Measurements from ENCODE around the gene DEPP1.

Gene DEPP1

DNA sequence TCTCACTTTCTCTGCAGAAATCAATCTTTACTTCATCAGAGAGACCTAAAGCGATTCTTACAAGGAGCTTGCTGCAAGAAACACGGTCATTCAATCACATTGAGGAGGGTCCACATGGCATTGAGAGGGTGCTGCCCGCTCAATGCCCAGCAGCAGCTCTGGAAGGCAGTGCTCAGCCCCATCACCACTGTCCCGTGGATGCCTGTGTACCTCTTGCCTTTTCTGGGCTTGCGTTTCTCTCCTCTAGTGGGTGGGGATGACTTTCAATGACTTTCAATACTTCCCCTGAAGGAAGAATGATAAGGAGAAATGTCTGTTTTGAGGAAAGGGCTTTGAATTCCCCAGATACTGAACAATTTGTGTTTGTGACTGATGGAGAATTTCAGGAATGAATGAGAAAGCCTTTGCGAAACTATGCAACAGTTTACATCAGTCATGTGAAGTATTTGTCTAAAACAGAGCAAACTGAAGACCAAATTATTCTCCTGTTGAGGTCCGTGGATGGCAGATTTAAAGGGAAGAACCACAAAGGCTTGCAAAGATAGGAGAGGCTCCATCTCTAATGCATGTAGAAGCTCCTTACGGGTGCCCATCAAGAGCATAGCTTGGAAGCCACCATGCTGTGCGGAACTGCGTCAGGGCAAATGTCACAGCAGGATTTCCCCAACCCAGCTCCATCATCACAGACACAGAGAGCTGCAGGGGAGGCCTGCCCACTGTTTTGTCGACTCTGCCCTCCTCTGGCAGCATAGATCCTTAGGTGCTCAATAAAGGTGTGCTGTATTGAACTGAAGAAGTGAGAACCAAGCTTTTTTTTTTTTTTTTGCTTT lies 15.5 kb upstream of the DEPP1 start:
- in situ Hi-C loops (cut with HindIII; ENCODE audit: low sequenced_read_pairs) = no loop called here

- in situ Hi-C loops (cut with HindIII; ENCODE audit: low sequenced_read_pairs) = no loop called here
Observed at GRCh38 chr10:44993226-44993921, 14.8 kb upstream of the DEPP1 start.

DNA sequence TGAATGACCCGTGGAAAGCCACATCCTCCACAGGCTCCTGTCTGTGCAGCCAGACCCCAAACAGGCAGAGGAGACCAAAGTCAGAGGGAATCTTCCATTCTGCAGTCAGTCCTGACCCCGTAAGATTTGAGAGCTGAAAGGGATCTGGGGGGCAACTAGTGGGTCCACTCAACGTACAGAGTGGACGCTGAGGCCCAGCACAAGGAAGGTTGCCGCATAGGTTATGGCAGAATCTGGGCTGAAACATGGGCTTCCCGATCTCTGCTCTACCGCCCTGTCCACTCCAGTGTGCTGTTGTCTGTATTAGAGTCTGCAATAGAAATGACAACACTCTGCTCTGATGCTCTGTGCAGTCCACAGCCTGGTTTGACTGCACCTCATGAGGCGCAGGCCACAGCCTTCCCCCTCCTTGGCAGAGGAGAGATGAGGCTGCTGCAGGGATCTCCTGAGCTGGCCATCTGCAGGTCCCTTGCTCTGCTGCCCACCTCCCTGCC lies 14.2 kb upstream of the DEPP1 start:
- in situ Hi-C loops (cut with HindIII; ENCODE audit: low sequenced_read_pairs) = no loop called here

GRCh38 chr10:44992070-44992731 lies 13.6 kb upstream of the DEPP1 start:
- in situ Hi-C loops (cut with HindIII; ENCODE audit: low sequenced_read_pairs) = no loop called here

DNA sequence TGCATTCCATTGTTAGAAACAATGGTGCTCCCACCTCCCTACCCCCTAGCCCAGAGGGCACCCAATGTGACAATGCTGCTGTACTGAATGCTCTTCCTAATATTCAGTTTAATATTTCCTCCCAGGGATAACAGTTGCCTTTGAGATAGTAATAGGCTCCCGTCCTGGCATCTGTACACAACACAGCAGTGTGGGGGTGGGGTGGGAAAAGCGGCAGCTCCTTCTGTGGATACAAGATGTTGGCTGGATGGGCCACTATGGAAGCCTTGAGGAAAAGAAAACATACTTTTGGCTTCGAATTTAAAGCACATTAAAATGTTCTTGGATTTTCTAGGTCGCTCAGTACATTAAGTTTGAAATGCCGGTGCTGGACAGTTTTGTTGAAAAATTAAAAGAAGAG lies 13.0 kb upstream of the DEPP1 start:
- in situ Hi-C loops (cut with HindIII; ENCODE audit: low sequenced_read_pairs) = no loop called here

- in situ Hi-C loops (cut with HindIII; ENCODE audit: low sequenced_read_pairs) = no loop called here
Observed at GRCh38 chr10:44990965-44991364, 12.4 kb upstream of the DEPP1 start.

- in situ Hi-C loops (cut with HindIII; ENCODE audit: low sequenced_read_pairs) = no loop called here
Observed at GRCh38 chr10:44990302-44990655, 11.7 kb upstream of the DEPP1 start.

- in situ Hi-C loops (cut with HindIII; ENCODE audit: low sequenced_read_pairs) = no loop called here
Observed at GRCh38 chr10:44989597-44990301, 11.1 kb upstream of the DEPP1 start.

DNA sequence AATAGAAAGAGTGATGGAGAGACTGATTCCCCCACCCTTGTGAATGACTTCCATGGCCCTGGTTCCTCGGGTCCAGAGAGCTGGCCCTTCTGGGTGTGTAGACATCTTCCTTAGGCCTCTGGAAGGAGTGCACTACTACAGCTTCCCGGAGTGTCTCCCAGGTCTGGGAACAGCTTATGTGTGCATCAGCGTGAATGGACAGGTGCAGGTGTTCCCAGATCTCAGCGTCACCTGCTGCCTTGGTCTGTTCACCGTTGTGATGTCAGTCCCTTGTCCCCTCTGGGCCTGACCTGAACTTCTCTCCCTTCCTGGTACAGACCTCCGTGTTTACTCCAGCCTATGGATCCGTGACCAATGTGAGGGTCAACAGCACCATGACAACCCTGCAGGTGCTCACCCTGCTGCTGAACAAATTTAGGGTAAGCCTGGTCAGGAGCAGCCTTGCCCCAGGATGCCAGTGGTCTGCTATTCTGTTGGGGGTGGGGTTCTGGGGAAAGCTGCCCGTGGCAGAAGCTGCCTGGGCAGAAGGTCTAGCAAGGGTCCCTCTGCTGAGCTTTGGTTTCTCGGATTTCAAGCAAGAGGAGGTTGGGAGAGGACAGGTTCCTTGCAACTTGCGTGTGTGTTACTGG lies 10.5 kb upstream of the DEPP1 start:
- in situ Hi-C loops (cut with HindIII; ENCODE audit: low sequenced_read_pairs) = no loop called here

GRCh38 chr10:44986670-44987069 lies 8.1 kb upstream of the DEPP1 start:
- in situ Hi-C loops (cut with HindIII; ENCODE audit: low sequenced_read_pairs) = no loop called here

DNA sequence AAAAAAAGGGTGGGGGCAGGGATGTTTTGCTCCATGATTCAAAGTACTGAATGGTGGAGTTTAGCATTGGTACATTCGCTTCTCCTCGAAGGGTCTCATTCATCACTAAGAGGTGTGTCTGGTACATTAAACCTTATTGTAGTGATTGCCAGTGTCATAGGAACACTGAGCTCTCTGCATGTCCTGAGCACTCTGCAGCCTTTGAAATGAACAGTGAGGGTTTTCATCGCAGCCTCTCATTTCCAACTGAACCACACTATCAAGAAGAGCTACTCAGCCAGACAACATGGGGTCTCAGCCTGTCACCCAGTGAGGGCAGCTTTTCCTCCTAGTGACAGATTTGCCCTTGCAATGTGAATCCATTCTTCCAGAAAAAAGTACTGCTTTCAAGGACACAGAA lies 7.6 kb upstream of the DEPP1 start:
- in situ Hi-C loops (cut with HindIII; ENCODE audit: low sequenced_read_pairs) = no loop called here

DNA sequence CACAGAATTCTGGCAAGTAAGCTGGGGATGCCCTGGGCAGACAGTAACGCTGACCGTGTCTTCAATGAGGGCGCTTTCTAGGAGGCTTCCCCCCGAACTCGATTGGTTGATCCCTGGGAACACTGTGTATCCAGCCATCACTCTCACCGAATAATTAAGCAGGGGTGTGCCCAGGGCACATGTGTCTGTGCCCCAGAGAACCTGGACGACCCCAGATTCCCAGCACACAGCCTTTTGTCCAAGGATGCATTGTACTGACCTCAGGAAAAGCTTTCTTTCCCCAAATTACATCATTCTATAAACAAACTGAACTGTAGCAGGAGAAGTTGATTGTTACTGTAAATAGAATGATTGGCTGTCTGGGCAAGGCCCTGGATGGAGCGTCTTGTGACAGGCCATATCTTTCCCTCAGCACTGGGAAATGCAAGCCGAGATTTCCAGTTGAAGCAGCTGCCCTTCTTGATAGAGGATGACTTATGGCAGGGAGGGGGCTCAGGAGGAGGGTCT lies 6.6 kb upstream of the DEPP1 start:
- in situ Hi-C loops (cut with HindIII; ENCODE audit: low sequenced_read_pairs) = no loop called here

- in situ Hi-C loops (cut with HindIII; ENCODE audit: low sequenced_read_pairs) = no loop called here
Observed at GRCh38 chr10:44984671-44985101, 6.1 kb upstream of the DEPP1 start.

- in situ Hi-C loops (cut with HindIII; ENCODE audit: low sequenced_read_pairs) = no loop called here
Observed at GRCh38 chr10:44983895-44984278, 5.3 kb upstream of the DEPP1 start.

- in situ Hi-C loops (cut with HindIII; ENCODE audit: low sequenced_read_pairs) = no loop called here
Observed at GRCh38 chr10:44983066-44983894, 4.7 kb upstream of the DEPP1 start.

- in situ Hi-C loops (cut with HindIII; ENCODE audit: low sequenced_read_pairs) = no loop called here
Observed at GRCh38 chr10:44982496-44982895, 3.9 kb upstream of the DEPP1 start.

DNA sequence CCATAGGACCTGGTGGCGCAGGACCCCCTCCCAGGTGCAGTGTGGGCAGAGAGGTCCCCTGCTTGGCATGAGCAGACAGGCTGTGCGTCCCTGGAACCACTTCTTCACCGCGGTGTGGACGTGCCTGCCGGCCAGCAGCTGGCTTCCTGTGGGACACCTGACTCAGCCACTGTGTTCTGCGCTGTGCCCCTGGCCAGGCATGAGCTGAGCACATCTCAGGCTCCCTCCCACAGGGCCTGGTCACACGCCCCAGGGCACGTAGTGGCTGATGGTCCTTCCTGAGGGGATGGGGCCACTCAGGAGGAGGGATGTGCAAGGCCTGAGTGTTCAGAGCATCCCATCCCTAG lies 3.5 kb upstream of the DEPP1 start:
- in situ Hi-C loops (cut with HindIII; ENCODE audit: low sequenced_read_pairs) = no loop called here

- in situ Hi-C loops (cut with HindIII; ENCODE audit: low sequenced_read_pairs) = no loop called here
Observed at GRCh38 chr10:44981172-44982113, 2.8 kb upstream of the DEPP1 start.

Measured in DLD1 (cell line).